Caco-2 (cell line): Measurements from ENCODE around the gene DDHD1. TPM values are rescaled to one million over a fixed set of nuclear protein-coding genes. Genes with fewer than 3 reads are reported as not detected.

Source experiments
- BruUV-seq: library from RNA; stranded (reverse); fragments of 400-500 nt; replicated peaks from 2 replicates; lab custom pipeline; 2021; lab: Mats Ljungman, UMichigan
- CTCF ChIA-PET: fragments of 300-600 bp; sonication (Branson Sonifier 250); formaldehyde crosslinking; loops from one replicate; lab custom pipeline; 2022; ENCODE audit warnings: antibody characterized with exemption; lab: Charles Lee
- POLR2A ChIA-PET: fragments of 300-600 bp; sonication (Branson Sonifier 250); formaldehyde crosslinking; loops from one replicate; lab custom pipeline; 2022; ENCODE audit warnings: antibody characterized with exemption; lab: Charles Lee
- DNase-seq, 2 experiments: peaks; one replicate each; pipeline versions ENCODE4 v3.0.0 to v3.0.0-alpha.2; 2020 to 2022
- H3K27me3 ChIP-seq: replicated peaks from 2 replicates; pipeline ENCODE4 v1.6.0; 2011; ENCODE audit warnings: low read length; ENCODE audit not compliant: control insufficient read depth, insufficient read depth
- H3K36me3 ChIP-seq: 2 replicates; pipeline ENCODE4 v1.5.1; 2011; ENCODE audit warnings: low read length; ENCODE audit not compliant: control insufficient read depth, insufficient read depth
- H3K4me1 ChIP-seq: fragments of 250-450 bp; sonication (Bioruptor Pico); 2 replicates; pipeline ENCODE4 v1.5.1; 2020; ENCODE audit warnings: mild to moderate bottlenecking
- H3K4me3 ChIP-seq: 2 replicates; pipeline ENCODE4 v1.5.1; 2011; ENCODE audit warnings: low read depth, mild to moderate bottlenecking, control low read depth, low read length
- H3K9me3 ChIP-seq: fragments of 250-450 bp; sonication (Bioruptor Pico); 2 replicates; pipeline ENCODE4 v1.5.1; 2020; ENCODE audit warnings: mild to moderate bottlenecking, moderate library complexity
- H3K27ac Mint-ChIP-seq: one replicate; pipeline ENCODE4 v1.8.0; 2022; ENCODE audit warnings: mixed read lengths; ENCODE audit not compliant: unreplicated experiment
- H3K27me3 Mint-ChIP-seq: one replicate; pipeline ENCODE4 v1.8.0; 2022; ENCODE audit warnings: mixed read lengths; ENCODE audit not compliant: insufficient read depth, unreplicated experiment
- H3K36me3 Mint-ChIP-seq: one replicate; pipeline ENCODE4 v1.8.0; 2022; ENCODE audit warnings: mild to moderate bottlenecking, mixed read lengths; ENCODE audit not compliant: insufficient read depth, unreplicated experiment
- H3K4me1 Mint-ChIP-seq: one replicate; pipeline ENCODE4 v1.8.0; 2022; ENCODE audit warnings: low read depth, mixed read lengths; ENCODE audit not compliant: unreplicated experiment
- H3K4me3 Mint-ChIP-seq: one replicate; pipeline ENCODE4 v1.8.0; 2022; ENCODE audit warnings: mild to moderate bottlenecking, moderate library complexity, mixed read lengths; ENCODE audit not compliant: unreplicated experiment
- H3K9me3 Mint-ChIP-seq: one replicate; pipeline ENCODE4 v1.8.0; 2022; ENCODE audit warnings: mixed read lengths; ENCODE audit not compliant: unreplicated experiment
- CTCF ChIP-seq, 2 experiments: fragments of 200-600 bp in 1 of 2; IDR thresholded peaks; 1 replicate in 1 of 2; 2 replicates in 1 of 2; pipeline versions ENCODE4 v1.5.1 to v1.8.0; 2011 to 2022; ENCODE audit warnings: antibody characterized with exemption in 1 of 2, control low read depth in 1 of 2, inconsistent platforms in 1 of 2, low read depth in 1 of 2, low read length in 1 of 2, mild to moderate bottlenecking in 1 of 2, moderate library complexity in 1 of 2; ENCODE audit not compliant: insufficient read depth in 1 of 2, severe bottlenecking in 1 of 2, unreplicated experiment in 1 of 2
- intact Hi-C: fragments of 100-400 bp; cut with micrococcal nuclease; formaldehyde crosslinking; loops from one replicate; pipeline ENCODE4 v1.10.0; 2022; ENCODE audit not compliant: unreplicated experiment
- total RNA-seq: library from RNA; stranded (reverse); gene quantifications from 2 replicates; pipeline ENCODE4 v1.2.3, GENCODE V29; 2022

Gene DDHD1
- total RNA-seq, 1 experiment from 2014 or later, result 8.8 TPM

GRCh38 chr14:53110096-53110495 is 43.0 kb downstream of the DDHD1 start:
- ChIA-PET CTCF (no interaction called here), POLR2A (no interaction called here)
- H3K9me3 ChIP-seq, result peaks cover 6% of the 10 kb centered on the region; the same call in 1 of the 2 replicates
- intact Hi-C loops, result no loop called here
- Mint-ChIP-seq H3K27ac (no peak overlapping the region), H3K4me3 (no peak overlapping the region), H3K9me3 (no peaks in the 10 kb centered on the region), H3K27me3 (no peaks in the 10 kb centered on the region), H3K4me1 (no peaks in the 10 kb centered on the region), H3K36me3 (no peaks in the 10 kb centered on the region)
- BruUV-seq, result no TSS peak
- TF ChIP-seq CTCF (IDR thresholded peaks at IDR 0.05; ENCODE audit: insufficient read depth in 1 of 2, low read depth in 1 of 2, low read length in 1 of 2, severe bottlenecking in 1 of 2, unreplicated experiment in 1 of 2), result no peak
- H3K36me3 ChIP-seq, result no peaks in the 10 kb centered on the region
- H3K4me1 ChIP-seq, result peaks cover 9% of the 10 kb centered on the region; the same call in 1 of the 2 replicates
- H3K27me3 ChIP-seq, result no peaks in the 10 kb centered on the region
- DNase-seq, result no peak
- H3K4me3 ChIP-seq, result no peak overlapping the region

GRCh38 chr14:53109105-53110041 is 43.8 kb downstream of the DDHD1 start:
- H3K4me3 ChIP-seq, result no peak overlapping the region
- H3K36me3 Mint-ChIP-seq, result no peaks in the 10 kb centered on the region
- H3K27me3 ChIP-seq, result no peaks in the 10 kb centered on the region
- DNase-seq, result no peak
- peaks cover 6% of the 10 kb centered on the region; the same call in 1 of the 2 replicates for H3K9me3 ChIP-seq
- no peaks in the 10 kb centered on the region for H3K9me3 Mint-ChIP-seq
- intact Hi-C loops, result no loop called here
- H3K4me1 Mint-ChIP-seq, result no peaks in the 10 kb centered on the region
- no peak overlapping the region for H3K4me3 Mint-ChIP-seq
- TF ChIP-seq CTCF (IDR thresholded peaks at IDR 0.05; ENCODE audit: insufficient read depth in 1 of 2, low read depth in 1 of 2, low read length in 1 of 2, severe bottlenecking in 1 of 2, unreplicated experiment in 1 of 2), result no peak
- peaks cover 9% of the 10 kb centered on the region; the same call in 1 of the 2 replicates for H3K4me1 ChIP-seq
- H3K27me3 Mint-ChIP-seq, result no peaks in the 10 kb centered on the region
- H3K36me3 ChIP-seq, result no peaks in the 10 kb centered on the region
- no peak overlapping the region for H3K27ac Mint-ChIP-seq
- POLR2A ChIA-PET, result no interaction called here
- CTCF ChIA-PET, result no interaction called here
- BruUV-seq, result no TSS peak

GRCh38 chr14:53108292-53109104 is 44.6 kb downstream of the DDHD1 start:
- intact Hi-C loops, result no loop called here
- H3K27me3 Mint-ChIP-seq, result no peaks in the 10 kb centered on the region
- no peak overlapping the region for H3K27ac Mint-ChIP-seq
- ChIA-PET CTCF (no interaction called here), POLR2A (no interaction called here)
- TF ChIP-seq CTCF (IDR thresholded peaks at IDR 0.05; ENCODE audit: insufficient read depth in 1 of 2, low read depth in 1 of 2, low read length in 1 of 2, severe bottlenecking in 1 of 2, unreplicated experiment in 1 of 2), result no peak
- H3K27me3 ChIP-seq, result no peaks in the 10 kb centered on the region
- H3K4me3 Mint-ChIP-seq, result no peak overlapping the region
- no TSS peak for BruUV-seq
- H3K4me1 ChIP-seq, result peaks cover 9% of the 10 kb centered on the region; the same call in 1 of the 2 replicates
- H3K36me3 Mint-ChIP-seq, result no peaks in the 10 kb centered on the region
- no peaks in the 10 kb centered on the region for H3K9me3 Mint-ChIP-seq
- H3K36me3 ChIP-seq, result no peaks in the 10 kb centered on the region
- H3K4me3 ChIP-seq, result no peak overlapping the region
- H3K4me1 Mint-ChIP-seq, result no peaks in the 10 kb centered on the region
- H3K9me3 ChIP-seq, result peaks cover 6% of the 10 kb centered on the region; the same call in 1 of the 2 replicates
- DNase-seq, result no peak
